PFSK-1 (cell line): ENCODE measurements around the gene RASSF7.
A peak's percentile ranks its signal among the peaks of the same experiment; 100 is the strongest.

Experiments used
- FOXP2 ChIP-seq: optimal IDR thresholded peaks from 2 replicates; pipeline ENCODE3; 2011; ENCODE audit warnings: borderline replicate concordance, control low read depth, inconsistent platforms; ENCODE audit not compliant: insufficient read depth; ENCODE audit errors: extremely low read length, extremely low read depth
- POLR2AphosphoS5 ChIP-seq: IDR thresholded peaks from 2 replicates; pipeline ENCODE4 v1.6.1; 2012; ENCODE audit warnings: low read depth, mild to moderate bottlenecking, control low read depth, low read length, moderate library complexity
- REST ChIP-seq, 2 experiments: IDR thresholded peaks; 2 replicates each; pipeline versions ENCODE4 v1.6.1 to v1.8.0; 2011 to 2012; ENCODE audit warnings: low read depth in 2 of 2, low read length in 2 of 2, control low read depth in 1 of 2, inconsistent platforms in 1 of 2, mild to moderate bottlenecking in 1 of 2, moderate library complexity in 1 of 2; ENCODE audit not compliant: insufficient read depth in 1 of 2
- SIN3A ChIP-seq: IDR thresholded peaks from 2 replicates; pipeline ENCODE4 v1.6.1; 2012; ENCODE audit warnings: mild to moderate bottlenecking, low read length, moderate library complexity, borderline replicate concordance; ENCODE audit not compliant: insufficient read depth
- TAF1 ChIP-seq: IDR thresholded peaks from 2 replicates; pipeline ENCODE4 v1.6.1; 2012; ENCODE audit warnings: low read length, control low read depth, borderline replicate concordance; ENCODE audit not compliant: insufficient read depth

Gene RASSF7

GRCh38 chr11:611001-611996, 50.5 kb downstream of the RASSF7 start:
- TF ChIP-seq FOXP2 (no peak), REST (IDR thresholded peaks at IDR 0.05; ENCODE audit: insufficient read depth in 1 of 2, low read depth in 2 of 2, low read length in 2 of 2) (no peak), POLR2AphosphoS5 (no peak), TAF1 (no peak), SIN3A (no peak)

GRCh38 chr11:612201-612960, 51.6 kb downstream of the RASSF7 start:
- TF ChIP-seq FOXP2 (no peak), POLR2AphosphoS5 (0 out of 2 replicates have a peak, but pooled peaks have one; percentile 14)

- no peak for TF ChIP-seq FOXP2
- no peak for TF ChIP-seq REST (IDR thresholded peaks at IDR 0.05; ENCODE audit: insufficient read depth in 1 of 2, low read depth in 2 of 2, low read length in 2 of 2)
- no peak for TF ChIP-seq TAF1
- no peak for TF ChIP-seq POLR2AphosphoS5
- no peak for TF ChIP-seq SIN3A
Observed at GRCh38 chr11:612961-613300, 52.2 kb downstream of the RASSF7 start.

- no peak for TF ChIP-seq SIN3A
- TF ChIP-seq FOXP2 = no peak
- TF ChIP-seq POLR2AphosphoS5 = peak; percentile 38; the same call in 1 of the 2 replicates
- TF ChIP-seq REST (IDR thresholded peaks at IDR 0.05; ENCODE audit: insufficient read depth in 1 of 2, low read depth in 2 of 2, low read length in 2 of 2) = no peak
Observed at GRCh38 chr11:613369-613968, 52.7 kb downstream of the RASSF7 start.
